ENCODE measurements around the gene IDI2.

IDI2 gene

DNA sequence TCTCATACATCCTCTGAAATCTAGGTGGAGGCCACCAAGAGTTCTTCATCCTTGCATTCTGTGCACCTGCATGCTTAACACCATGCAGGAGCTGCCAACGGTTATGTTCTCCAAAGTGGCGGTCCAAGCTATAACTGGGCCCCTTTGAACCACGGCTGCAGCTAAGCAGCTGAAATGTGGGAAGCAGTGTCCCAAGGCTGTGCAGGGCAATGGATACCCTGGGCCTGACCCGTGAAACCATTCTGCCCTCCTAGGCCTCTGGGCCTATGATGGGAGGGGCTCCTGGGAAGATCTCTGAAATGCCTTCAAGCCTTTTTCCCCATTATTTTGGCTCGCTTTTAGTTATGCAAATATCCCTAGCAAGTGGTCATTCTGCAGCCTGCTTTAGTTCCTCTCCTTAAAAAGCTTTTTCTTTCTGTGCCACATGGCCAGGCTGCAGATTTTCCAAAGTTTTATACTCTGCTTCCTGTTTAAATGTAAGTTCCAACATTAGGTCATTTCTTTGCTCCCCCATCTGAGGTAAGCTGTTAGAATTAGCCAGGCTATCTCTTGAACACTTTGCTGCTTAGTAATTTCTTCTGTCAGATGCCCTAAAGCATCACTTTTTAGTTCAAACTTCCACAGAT lies 45.1 kb downstream of the IDI2 start:
- no peak for DNase-seq (ENCODE audit: low read depth in 2 of 2)

DNA sequence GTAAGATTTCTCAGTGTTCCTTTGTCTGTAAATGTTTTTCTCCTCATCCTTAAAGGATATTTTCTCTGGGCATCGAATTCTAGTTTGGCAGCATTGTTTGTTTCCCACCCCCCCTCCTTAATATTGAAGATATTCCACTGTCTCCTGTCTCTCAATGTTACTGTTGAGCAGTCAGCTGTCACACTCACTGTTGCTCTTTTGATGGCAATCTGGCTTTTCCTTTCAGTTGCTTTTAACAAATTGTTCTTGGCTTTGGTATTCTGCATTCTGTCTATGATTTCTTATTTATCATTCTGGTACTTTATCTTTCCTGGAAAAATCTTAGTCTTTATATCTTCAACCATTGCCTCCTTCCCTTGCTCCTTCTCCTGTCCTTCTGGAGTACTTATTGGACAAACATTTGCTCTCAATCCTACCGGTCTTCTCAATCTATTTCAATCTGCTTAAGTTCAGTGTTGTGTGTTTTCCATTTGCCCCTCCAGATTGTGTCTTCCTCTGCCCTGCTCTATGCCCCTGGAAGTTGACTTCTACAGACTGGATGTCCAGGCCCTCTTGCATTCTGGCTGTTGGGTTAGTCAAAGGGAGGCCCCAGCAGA lies 46.7 kb downstream of the IDI2 start:
- no peak for DNase-seq (ENCODE audit: low read depth in 2 of 2)

DNA sequence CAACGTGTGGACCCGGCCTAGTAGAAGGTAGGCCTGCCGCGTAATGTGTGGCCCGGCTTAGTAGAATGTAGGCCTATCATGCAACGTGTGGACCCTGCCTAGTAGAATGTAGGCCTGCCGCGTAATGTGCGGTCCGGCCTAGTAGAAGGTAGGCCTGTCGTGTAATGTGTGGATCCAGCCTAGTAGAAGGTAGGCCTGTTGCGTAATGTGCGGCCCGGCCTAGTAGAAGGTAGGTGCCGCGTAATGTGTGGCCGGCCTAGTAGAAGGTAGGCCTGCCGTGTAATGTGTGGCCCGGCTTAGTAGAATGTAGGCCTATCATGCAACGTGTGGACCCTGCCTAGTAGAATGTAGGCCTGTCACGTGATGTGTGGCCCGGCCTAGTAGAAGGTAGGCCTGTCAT lies 49.3 kb downstream of the IDI2 start:
- DNase-seq (ENCODE audit: low read depth in 2 of 2), result no peak

DNA sequence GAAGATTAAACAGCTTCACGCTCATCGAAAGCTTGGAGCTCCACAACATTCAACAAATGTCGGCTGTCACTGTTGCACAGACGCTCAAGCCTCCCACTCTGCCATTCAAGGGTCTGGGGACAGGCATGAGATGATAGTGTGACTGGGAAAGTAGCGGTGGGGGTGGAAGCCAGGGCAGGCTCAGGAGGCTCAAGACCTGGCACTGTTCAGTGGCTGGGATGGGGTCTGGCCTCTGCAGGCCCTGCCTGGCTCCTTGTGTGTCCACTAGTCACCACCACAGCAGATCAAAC lies 50.9 kb downstream of the IDI2 start:
- no peak for DNase-seq (ENCODE audit: low read depth in 2 of 2)

DNA sequence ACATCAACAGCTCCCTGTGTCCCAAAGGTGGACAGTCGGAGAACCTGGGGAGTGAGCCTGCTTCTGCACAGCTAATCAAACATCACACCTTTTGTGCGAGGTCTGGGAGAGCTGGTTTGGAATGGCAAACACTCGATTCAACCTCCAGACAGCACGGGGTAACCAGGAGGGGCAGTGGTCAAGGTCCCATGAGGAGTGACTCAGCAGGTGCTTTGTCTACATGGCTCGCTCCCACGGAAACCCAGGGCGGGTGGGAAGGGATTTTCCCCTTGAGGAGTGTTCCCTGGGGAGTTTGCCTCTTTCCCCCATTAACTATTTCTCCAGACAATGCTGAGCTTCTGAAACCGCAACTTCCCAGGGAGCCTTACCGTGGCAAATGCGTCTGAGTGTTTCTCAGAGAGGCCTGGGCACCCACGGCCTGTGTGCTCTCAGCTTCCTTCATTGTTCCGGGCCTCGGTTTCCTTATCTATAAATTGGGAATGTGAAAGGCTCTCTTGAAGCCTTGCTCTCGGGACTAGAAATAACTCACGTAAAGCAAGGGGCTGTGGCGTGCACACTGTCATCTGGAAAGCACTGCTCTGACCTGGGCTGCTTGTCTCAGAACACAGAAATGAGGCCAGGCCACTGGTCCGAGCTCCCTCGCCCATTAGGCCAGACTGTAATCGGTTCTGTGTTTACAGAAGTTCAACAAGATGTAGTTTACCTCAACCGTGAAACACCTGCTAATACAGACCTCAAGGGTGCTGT lies 51.4 kb downstream of the IDI2 start:
- no peak for DNase-seq (ENCODE audit: low read depth in 2 of 2)

DNA sequence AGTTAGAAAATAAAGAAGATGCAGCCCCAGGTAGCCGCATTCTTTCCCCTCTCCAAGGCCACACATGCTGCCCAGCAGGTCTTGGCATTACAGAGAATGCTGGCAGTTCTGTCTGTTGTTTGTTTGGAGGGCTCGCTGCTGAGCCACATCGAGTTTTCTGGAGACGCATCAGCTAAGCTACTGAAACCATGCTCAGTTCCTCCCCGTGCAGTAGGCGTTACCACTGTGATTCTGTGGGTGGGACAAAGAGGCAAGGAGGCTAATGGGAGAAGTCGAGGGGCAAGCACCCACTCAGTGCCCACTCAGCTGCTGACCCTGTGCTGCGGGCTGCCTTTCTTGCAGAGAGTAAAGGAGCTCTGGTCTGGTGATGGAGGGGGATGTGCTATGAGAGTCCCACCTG lies 52.9 kb downstream of the IDI2 start:
- no peak for DNase-seq (ENCODE audit: low read depth in 2 of 2)

DNA sequence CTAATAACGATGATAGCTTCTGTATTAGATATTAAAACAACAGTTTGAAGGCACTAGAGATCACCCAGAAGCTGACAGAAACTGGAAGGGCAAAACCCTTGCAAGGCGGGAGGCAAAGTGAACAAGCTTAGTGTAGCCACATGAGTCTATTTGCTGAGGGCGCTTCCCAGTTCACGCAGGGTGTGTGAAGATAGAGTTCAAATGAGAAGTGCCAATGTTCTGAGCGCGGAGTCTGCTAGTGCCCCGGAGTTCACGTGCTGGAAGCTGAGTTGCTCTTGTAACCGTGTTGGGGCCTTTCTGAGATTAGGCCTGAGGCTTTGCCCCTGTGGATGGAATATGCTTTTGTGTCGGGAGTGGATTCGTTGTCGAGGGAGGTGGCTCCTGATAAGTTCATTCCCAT lies 54.0 kb downstream of the IDI2 start:
- DNase-seq (ENCODE audit: low read depth in 2 of 2), result no peak

DNA sequence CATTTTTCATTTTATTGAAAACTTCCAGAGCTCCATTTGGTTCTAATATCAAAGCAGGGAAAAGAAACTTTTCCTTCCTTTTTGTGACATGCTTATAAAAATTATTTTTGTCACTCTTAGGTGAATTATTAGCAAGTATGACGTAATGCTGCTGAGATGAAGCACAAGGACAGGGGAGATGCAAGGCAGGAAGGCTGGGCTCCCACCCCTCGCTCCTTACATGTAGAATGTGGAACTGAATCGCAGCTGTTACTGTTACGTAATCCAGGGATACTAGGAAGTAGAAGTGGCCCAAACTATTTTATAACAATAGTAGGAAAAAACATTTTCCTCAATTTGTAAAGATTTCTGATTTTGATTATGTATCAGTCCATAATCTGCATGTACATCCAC lies 54.5 kb downstream of the IDI2 start:
- no peak for DNase-seq (ENCODE audit: low read depth in 2 of 2)

DNA sequence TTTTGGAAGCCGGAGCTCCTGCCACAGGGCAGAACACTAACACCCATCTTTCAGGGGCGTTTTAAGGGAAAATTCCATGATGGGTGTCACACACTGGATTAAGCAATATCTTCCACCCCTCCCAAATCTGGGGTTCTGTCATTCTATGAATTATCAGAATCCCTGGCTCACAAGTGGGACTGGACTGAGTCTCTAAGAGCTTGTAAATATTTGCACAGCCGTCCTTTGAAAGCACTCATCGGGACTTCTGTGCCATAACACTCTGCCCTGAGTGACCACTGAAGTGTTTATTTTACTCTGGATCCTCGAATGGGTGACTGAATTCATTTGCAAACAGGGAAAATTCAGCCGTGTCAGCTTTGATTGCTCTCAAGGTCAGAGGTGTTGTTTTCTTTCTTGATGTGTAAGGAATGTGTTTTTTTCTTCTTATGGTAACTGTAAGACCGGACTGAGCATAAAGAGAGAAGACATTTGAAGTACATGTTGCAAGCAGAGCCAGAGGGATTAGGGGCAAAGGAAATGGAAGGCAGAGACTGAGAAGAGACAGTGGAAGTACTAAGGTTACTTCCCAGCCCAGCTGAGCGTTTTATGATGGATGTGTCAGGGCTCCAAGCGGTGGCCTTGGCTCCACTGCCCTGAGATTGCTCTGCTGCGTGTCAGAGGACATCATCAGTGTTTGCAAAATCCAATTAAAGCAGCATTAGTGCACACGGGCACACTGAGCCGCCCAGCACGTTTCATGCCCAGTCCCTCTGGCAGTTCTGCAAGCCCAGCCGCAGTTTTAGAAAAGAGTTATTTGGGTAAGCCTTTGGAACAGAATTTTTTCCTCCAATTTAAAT lies 55.1 kb downstream of the IDI2 start:
- no peak for DNase-seq (ENCODE audit: low read depth in 2 of 2)

DNA sequence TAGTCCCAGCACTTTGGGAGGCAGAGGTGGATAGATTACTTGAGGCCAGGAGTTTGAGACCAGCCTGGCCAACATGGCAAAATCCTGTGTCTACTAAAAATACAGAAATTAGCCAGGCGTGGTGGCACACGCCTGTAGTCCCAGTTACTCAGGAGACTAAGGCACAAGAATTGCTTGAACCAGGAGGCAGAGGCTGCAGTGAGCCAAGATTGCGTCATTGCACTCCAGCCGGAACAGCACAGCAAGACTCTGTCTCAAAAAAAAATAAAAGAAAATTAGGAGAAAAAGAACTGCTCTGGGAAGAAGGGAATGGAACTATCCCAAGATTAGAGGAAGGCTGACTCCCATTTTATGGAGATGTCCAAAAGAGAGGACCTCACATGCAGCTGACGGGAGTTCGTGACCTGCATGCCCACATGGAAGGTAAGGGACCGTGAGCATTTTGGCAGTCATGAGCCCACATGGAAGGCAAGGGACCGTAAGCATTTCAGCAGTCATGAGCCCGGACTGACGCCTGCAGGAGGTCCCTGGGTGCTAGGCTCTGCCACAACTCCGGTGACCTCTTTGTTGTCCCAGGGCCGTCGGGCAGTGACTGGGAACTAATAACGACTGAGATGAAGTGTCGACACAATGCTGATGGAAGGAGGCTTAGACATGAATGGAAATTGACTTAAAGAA lies 56.0 kb downstream of the IDI2 start:
- DNase-seq (ENCODE audit: low read depth in 2 of 2), result no peak
